Fibroblast of skin of right quadriceps (primary cell): Measurements from ENCODE around the gene FKRP.

Experiments
- DNase-seq: peaks from one replicate; pipeline ENCODE4 v3.0.0-alpha.2; 2013

FKRP gene

DNA sequence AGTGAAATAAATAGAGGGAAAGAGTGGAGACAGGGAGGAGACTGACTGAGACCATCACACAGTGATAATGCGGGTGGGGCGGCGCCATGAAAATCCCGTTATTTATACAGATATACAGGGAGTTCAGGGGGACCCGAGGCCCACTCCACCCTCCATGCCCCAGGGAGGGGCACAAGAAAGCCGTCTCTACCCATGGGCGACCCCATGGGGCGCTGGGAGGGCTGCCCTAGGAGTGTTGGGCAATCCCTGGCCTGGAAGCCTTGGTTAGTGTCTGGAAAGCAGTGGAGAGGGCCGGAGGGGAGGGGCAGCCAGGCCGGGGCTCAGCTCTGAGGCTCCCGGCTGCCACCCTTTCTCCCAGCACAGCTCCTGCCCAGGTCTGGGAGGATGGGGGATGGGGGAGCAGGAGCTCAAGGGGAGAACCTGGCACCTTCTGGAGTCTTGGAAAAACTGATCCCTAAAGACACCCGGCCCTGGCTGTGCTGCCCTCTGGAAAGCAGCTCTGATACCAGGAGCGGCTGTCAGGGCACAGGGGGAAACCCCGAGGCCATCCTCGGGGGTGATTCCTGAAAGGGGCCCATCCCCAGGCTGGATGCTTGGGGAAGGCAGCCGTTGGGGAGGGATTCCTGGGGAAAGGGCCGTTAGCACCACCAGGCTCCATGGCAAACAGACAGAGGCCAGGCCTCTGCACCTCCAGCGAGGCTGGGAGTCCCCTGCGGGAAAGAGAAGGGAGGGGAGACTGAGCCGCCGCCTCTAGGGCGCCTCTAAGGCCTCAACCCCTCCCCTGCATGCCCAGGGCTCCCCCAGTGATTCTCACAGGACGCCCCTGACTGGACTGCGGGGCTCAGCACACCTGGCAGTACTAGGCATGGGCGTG, 26.0 kb upstream of the FKRP start:
- DNase-seq: no peak

GRCh38 chr19:46720503-46721239, 25.2 kb upstream of the FKRP start:
- DNase-seq: no peak

DNA sequence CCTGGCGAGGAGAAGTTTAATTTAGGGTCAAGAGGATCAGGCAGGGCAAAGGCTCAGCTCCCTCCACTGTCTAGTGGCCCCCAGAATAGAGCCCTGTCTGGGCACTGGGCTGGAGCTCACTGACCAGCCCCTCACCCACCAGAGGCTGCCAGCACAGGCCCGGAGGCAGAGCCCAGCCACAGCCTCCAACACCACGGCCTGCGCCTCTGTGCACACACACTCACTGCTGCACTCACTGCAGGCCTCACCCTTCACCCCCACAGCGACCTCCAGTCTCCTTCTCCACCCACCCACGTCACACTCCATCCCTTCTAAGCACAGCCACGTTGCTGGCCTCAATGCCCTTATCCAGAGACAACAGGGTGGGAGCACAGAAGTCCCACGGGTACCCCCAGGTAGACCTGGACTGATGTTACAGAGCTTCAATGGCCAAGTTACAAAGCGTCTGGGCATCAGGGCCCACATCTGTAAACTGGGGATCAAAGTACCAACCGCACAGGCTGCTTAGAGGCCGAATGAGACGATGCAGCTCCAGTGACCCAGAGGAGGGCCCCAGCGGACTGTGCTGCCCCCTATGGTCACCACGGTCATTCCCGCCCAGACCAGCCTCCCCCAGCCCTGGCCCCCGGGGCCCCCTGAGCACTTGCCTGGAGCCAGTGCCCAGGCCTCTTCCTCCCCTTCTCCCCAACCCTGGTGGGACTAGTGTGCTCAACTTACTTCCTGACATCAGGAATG, 24.4 kb upstream of the FKRP start:
- DNase-seq: no peak

DNA sequence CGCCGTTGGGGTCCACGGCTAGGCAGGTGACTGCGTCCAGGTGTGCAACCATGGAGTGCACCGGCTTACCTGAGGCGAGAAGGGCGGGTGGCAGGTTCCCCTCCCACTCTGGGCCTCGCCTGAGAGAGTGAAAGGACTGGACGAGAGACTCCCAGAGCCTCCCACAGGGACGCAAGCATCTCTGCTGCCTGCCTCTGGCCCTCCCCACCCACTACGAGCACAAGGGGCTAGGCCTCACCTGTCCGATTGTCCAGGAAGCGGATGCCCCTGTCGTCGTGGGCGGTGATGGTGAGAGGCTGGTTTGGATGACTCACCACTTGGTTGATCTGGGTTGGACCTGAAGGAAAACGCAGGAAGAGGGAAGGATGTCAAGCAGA, 23.9 kb upstream of the FKRP start:
- no peak for DNase-seq

DNA sequence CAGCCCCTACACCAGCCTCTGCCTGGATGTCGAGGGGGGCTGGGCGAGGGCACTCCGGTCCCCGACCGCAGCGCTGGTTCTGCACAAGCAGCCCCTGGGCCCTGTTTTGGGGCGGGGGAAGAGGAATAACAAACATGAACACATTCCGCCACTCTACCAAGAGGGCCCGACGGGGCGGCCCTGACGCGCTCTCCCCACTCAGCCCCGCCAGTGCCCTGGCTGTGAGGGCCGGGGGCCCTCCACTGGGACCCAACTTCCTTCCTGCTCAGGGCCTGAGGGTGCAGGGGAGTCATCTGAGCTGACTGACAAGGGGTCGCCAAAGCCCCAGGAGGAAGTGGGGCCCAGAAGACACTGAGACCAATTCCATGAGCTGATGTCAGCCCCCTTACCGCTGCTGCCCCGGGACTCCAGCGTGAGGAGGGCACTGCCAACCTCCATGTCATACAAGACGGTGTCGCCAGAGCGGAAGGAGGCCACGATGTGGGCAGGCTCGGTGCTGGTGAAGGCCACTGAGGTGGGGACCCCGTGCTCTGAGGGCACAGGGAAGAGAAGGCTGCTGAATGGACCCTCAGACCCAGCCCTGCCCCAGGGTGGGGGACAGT, 23.3 kb upstream of the FKRP start:
- DNase-seq: no peak

DNA sequence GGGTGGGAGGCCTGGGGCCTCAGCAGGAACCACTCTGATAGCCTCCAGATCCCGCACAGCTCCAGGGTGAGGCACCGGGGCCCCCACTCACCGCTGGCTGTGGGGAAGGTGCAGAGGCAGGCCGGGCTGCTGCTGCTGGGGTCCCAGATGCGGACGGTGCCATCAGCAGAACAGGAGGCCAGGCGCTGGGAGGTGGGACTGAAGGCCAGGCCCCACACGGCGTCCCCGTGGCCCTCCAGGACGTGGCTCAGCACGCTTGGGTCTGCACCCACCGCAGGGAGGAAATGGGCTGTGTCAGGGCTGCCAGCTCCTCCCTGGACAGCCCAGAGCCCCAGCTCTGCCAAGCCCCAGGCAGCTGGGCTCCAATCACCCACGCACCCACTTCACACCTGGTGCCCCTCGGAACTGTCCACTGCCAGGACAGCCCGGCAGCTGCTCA, 22.8 kb upstream of the FKRP start:
- no peak for DNase-seq

DNA sequence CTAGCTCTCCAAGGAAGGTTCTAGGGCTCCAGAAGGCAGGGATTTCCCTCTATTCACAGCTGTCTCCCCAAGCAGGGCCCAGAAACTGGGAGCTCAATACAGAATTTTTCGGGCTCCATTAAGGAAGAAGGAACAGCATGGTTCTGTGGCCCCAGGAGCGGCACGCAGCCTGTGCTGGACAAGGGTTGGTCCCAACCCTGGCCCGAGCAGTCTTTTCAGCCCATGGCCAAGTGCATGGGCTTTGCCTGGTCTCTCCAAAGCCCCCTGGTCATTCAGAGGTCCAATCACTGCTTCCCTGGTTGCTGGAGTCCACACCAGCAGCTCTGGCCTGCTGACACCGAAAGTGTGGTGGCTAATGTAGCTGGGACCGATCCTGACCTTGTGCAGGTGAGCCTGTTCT, 22.4 kb upstream of the FKRP start:
- DNase-seq: no peak

GRCh38 chr19:46724468-46724867, 21.4 kb upstream of the FKRP start:
- no peak for DNase-seq

- no peak for DNase-seq
Measured at GRCh38 chr19:46725036-46725820, 20.6 kb upstream of the FKRP start.

- no peak for DNase-seq
Measured at GRCh38 chr19:46725859-46726393, 19.9 kb upstream of the FKRP start.

GRCh38 chr19:46726551-46726950, 19.3 kb upstream of the FKRP start:
- no peak for DNase-seq

DNA sequence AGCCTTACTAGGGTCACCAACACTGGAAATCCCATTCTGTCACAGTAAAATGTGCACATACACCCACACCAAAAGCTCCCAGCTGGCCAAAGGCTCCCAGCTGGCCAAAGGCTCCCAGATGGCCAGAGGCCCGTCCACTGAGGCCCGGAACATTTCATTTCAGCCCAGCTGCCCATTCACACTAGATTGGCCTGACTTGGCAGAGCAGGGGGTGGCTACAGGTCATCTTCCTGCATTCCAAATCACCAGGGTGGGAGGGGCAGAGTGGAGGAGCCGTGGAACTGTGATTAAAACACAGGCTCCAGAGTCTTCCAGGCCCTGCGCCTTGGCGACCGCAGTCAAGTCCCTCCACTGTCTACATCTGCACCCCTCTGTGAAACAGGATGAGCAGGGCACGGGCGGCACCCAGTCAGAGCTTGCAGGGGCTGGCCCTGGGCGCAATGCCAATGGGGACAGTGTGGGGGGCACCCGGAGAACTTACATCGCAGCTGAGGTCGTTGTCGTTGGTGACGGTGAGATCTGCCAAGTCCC, 18.8 kb upstream of the FKRP start:
- no peak for DNase-seq

DNA sequence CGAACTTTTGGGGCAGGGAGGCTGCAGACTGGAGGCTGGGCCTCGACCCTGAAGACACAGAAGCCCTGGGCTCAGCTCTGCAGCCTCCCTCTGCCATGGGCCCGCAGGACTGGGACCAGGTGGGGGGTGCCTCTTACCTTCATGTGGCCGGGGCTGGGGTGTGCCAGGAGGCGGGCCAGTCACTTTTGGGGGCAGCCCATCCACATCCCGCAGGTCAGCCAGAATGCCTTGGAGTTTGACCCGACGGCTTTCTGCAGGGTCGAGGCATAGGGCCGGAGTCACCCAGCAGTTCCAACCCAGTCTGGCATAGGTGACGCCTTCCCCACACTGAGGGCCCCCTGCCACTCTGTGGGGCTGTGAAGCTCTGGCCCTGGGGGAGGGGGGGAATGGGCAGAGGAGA, 18.1 kb upstream of the FKRP start:
- no peak for DNase-seq

DNA sequence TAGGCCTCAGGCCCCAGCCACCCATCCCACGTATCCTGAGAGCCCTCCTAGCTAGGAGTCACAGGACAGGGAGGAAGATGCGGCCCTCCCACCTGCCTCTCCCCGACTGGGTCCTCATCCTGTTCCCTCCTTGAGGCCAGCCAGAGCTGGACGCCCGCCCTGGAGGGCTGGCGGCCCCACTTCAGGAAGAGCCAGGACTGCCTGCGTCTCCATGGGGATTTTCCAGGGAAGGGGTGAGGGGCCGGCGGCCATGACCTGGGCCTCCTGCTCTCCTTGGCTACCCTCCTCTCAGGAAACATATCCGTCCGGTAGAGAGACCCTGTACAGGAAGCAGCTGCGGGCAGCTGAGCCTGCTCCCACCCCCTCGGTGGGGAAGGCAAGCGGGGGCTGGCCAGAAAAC, 17.6 kb upstream of the FKRP start:
- no peak for DNase-seq

GRCh38 chr19:46728693-46729339, 17.0 kb upstream of the FKRP start:
- DNase-seq: peak; percentile 28

DNA sequence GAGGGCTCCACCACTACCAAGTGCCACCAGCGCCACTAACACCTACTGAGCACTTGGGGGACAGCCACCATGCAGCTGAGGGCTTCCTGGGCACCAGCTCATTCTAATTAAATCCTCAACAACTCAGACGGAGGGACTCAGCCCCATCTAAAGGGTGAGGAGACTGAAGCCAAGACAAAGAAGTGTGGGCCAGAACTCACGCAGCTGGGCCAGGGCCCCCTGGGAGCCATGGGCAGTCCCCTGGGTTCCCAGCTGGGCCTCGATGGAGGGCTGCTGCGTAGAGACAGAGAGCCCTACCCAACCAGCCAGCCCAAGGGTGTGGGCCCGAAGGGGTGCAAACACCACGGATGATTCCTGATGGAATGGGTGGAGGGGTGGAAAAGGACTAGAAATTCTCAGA, 16.2 kb upstream of the FKRP start:
- no peak for DNase-seq

- DNase-seq: no peak
Measured at GRCh38 chr19:46730187-46730586, 15.7 kb upstream of the FKRP start.

GRCh38 chr19:46730595-46730994, 15.3 kb upstream of the FKRP start:
- no peak for DNase-seq

- DNase-seq: peak; percentile 73
Measured at GRCh38 chr19:46731007-46731501, 14.8 kb upstream of the FKRP start.

DNA sequence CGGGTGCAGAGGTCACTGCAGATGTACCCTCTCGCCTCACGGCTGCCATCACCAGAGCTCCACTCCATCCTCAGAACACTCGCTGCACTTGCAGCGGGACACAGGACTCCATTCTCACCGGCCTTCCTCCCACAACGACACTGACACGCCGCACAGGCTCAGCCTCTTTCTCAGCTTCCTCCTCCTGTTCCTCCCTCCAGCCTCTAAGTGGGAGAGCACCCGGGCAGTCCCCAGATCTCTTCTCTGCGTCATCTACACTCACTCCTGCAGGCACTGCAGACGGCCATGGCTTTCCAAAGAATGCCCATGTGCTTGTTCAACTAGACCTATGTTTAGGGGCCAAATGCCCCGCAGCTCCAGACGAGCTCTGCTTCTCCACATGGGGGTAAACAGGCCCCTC, 14.3 kb upstream of the FKRP start:
- DNase-seq: no peak
